Measurements from ENCODE around the gene TIMM50.

DNA sequence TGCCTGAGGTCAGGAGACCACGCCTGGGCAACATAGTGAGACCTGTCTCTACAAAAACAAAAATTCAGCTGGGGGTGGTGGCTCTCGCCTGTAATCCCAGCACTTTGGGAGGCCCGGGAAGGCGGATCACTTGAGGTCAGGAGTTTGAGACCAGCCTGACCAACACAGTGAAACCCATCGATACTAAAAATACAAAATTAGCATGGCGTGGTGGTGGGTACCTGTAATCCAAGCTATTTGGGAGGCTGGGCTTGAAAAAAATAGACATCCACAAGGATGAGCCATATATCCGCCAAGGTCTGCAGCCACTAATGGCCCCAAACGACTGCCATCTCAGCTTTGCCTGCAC is 48.0 kb upstream of the TIMM50 start:
- TF ChIP-seq POLR2A (IDR thresholded peaks at IDR 0.05) = no peak
- no peak for TF ChIP-seq CTCF (IDR thresholded peaks at IDR 0.05)

Measured in esophagus squamous epithelium (tissue), 4 donors.